Measurements from ENCODE around the gene XIRP1. TPM values are rescaled to one million over a fixed set of nuclear protein-coding genes. Genes with fewer than 3 reads are reported as not detected.

The XIRP1 gene
- total RNA-seq, 2 experiments from 2014 or later: not detected

DNA sequence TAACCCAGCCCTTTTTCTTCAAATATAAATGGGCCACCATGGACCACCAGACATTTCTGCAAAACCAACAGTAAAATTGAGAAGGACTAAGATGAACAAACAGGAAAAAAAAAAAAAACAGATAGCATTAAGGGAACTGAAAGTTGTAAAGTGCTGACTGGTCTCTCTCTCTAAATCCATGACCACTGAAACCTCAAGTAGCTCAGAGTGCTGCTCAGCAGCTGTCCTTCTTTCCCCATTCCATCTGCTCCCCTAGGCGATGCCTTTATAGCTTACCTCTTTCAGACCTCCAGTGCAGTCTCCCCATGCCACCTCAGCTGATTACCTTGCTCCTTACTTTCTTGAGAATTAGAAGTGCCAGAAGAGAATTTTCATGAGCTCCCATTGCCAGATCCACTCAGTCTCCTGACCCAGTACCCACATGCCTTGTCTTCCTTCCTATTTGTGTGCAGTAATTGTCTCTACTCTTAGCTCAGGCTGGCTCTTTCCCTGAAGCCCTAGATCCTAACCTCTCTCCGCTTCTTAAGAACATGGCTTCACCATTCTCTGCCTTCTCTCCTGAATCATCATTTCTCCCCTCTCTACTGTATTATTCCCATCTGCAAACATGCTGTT lies 23.9 kb upstream of the XIRP1 start:
- peak; percentile 81 for DNase-seq (ENCODE audit: low spot score)
- ChIA-PET CTCF (ENCODE audit: unreplicated experiment) (interaction anchor here (1.0 to 1.5 kb wide), 3 partner anchors 8 to 39 kb away, joined by 3 to 5 read pairs (median 4); no protein-coding TSS in a partner anchor), POLR2A (interaction anchor here (0.6 to 2.3 kb wide), 17 partner anchors 8 to 192 kb away, joined by 3 to 13 read pairs (median 4); no protein-coding TSS in a partner anchor)
- Histone ChIP-seq H2AFZ (ENCODE audit: low read length) (peak overlapping the region; percentile 67; the same call in 1 of the 2 replicates), H3K36me3 (ENCODE audit: insufficient read depth, low read length) (no peaks in the 10 kb centered on the region), H3K9me3 (ENCODE audit: low read length) (no peaks in the 10 kb centered on the region), H3K9me2 (ENCODE audit: insufficient read depth, low read length) (no peaks in the 10 kb centered on the region), H4K20me1 (ENCODE audit: insufficient read depth, low read length) (no peaks in the 10 kb centered on the region), H3K4me3 (ENCODE audit: low read depth, low read length, poor library complexity, severe bottlenecking) (peak overlapping the region; percentile 18), H3K4me1 (ENCODE audit: insufficient read depth, low read length, poor library complexity, severe bottlenecking) (peaks cover 23% of the 10 kb centered on the region), H3K27ac (ENCODE audit: low read depth, low read length, poor library complexity, severe bottlenecking) (peak overlapping the region; percentile 14), H3K4me2 (ENCODE audit: low read length) (peak overlapping the region; percentile 61), H3K79me2 (ENCODE audit: insufficient read depth, low read depth, low read length) (no peaks in the 10 kb centered on the region)
- intact Hi-C loops (cut with micrococcal nuclease; ENCODE audit: unreplicated experiment): loop anchor here (2.0 kb wide), 1 partner anchor 73 kb away; no protein-coding TSS in a partner anchor
- no TSS peak for BruUV-seq (replicated peaks)
- TF ChIP-seq, protein P1, sequence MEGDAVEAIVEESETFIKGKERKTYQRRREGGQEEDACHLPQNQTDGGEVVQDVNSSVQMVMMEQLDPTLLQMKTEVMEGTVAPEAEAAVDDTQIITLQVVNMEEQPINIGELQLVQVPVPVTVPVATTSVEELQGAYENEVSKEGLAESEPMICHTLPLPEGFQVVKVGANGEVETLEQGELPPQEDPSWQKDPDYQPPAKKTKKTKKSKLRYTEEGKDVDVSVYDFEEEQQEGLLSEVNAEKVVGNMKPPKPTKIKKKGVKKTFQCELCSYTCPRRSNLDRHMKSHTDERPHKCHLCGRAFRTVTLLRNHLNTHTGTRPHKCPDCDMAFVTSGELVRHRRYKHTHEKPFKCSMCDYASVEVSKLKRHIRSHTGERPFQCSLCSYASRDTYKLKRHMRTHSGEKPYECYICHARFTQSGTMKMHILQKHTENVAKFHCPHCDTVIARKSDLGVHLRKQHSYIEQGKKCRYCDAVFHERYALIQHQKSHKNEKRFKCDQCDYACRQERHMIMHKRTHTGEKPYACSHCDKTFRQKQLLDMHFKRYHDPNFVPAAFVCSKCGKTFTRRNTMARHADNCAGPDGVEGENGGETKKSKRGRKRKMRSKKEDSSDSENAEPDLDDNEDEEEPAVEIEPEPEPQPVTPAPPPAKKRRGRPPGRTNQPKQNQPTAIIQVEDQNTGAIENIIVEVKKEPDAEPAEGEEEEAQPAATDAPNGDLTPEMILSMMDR (conservative IDR thresholded peaks at IDR 0.05; ENCODE audit: low read length): no peak
- no peak for TF ChIP-seq EZH2phosphoT487 (IDR thresholded peaks at IDR 0.05; ENCODE audit: borderline replicate concordance, low read depth, low read length)

DNA sequence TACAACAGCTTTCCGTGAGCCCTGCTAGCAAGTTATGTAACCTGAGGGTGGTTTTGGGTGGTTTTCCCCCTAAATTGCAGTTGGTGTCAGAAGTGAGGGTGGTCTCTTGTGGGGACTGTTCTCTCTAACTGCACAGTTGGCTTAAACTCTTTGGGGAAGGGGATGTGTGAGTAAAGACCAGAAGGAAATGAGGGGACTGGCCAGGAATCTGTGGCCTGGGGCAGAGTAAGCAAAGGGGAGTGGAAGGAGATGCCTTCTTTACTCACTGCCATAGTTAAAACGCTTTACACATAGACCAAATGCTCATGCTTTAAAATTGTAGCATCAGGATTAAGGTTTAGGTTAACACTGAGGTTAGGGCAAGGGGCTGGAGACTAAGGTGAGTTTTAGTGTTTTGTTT lies 21.2 kb upstream of the XIRP1 start:
- intact Hi-C loops (cut with micrococcal nuclease; ENCODE audit: unreplicated experiment): no loop called here
- BruUV-seq (replicated peaks): no TSS peak
- no peak for DNase-seq (ENCODE audit: low spot score)
- H2AFZ ChIP-seq (ENCODE audit: low read length): no peak overlapping the region
- ChIA-PET CTCF (ENCODE audit: unreplicated experiment) (interaction anchor here (1.1 kb wide), 1 partner anchor 75 kb away, joined by 3 read pairs; no protein-coding TSS in a partner anchor), POLR2A (interaction anchor here (1.9 kb wide), 1 partner anchor 42 kb away, joined by 4 read pairs; no protein-coding TSS in a partner anchor)
- no peaks in the 10 kb centered on the region for H3K9me2 ChIP-seq (ENCODE audit: insufficient read depth, low read length)
- no peaks in the 10 kb centered on the region for H4K20me1 ChIP-seq (ENCODE audit: insufficient read depth, low read length)
- no peaks in the 10 kb centered on the region for H3K79me2 ChIP-seq (ENCODE audit: insufficient read depth, low read depth, low read length)
- peaks cover 25% of the 10 kb centered on the region for H3K4me1 ChIP-seq (ENCODE audit: insufficient read depth, low read length, poor library complexity, severe bottlenecking)
- no peaks in the 10 kb centered on the region for H3K36me3 ChIP-seq (ENCODE audit: insufficient read depth, low read length)
- H3K4me2 ChIP-seq (ENCODE audit: low read length): no peak overlapping the region
- no peak overlapping the region for H3K4me3 ChIP-seq (ENCODE audit: low read depth, low read length, poor library complexity, severe bottlenecking)
- no peaks in the 10 kb centered on the region for H3K9me3 ChIP-seq (ENCODE audit: low read length)
- no peak overlapping the region for H3K27ac ChIP-seq (ENCODE audit: low read depth, low read length, poor library complexity, severe bottlenecking)
- TF ChIP-seq EZH2phosphoT487 (IDR thresholded peaks at IDR 0.05; ENCODE audit: borderline replicate concordance, low read depth, low read length): no peak
- TF ChIP-seq, protein P1 (conservative IDR thresholded peaks at IDR 0.05; ENCODE audit: low read length): no peak

DNA sequence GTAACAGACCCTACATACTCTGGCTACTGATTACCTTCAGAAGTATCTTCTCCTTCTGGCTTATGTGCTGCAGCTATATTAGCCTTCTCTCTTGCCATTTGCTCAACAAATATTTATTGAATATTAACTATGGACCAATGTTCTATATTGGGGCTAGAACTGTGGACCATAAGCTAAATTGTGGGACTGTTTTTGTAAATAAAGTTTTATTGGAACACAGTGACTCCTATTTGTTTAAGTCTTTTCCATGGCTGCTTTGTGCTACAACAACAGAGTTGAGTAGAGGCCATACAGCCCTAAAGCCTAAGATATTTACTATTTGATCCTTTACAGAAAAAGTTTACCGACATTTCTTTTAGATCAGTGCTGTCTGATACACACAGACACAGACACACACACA lies 20.3 kb upstream of the XIRP1 start:
- no peak overlapping the region for H3K4me3 ChIP-seq (ENCODE audit: low read depth, low read length, poor library complexity, severe bottlenecking)
- H3K4me1 ChIP-seq (ENCODE audit: insufficient read depth, low read length, poor library complexity, severe bottlenecking): peaks cover 35% of the 10 kb centered on the region
- no peaks in the 10 kb centered on the region for H3K36me3 ChIP-seq (ENCODE audit: insufficient read depth, low read length)
- no TSS peak for BruUV-seq (replicated peaks)
- no peaks in the 10 kb centered on the region for H3K9me2 ChIP-seq (ENCODE audit: insufficient read depth, low read length)
- TF ChIP-seq, protein P1 (conservative IDR thresholded peaks at IDR 0.05; ENCODE audit: low read length): no peak
- TF ChIP-seq EZH2phosphoT487 (IDR thresholded peaks at IDR 0.05; ENCODE audit: borderline replicate concordance, low read depth, low read length): no peak
- ChIA-PET POLR2A (interaction anchor here (0.6 to 1.9 kb wide), 4 partner anchors 43 to 83 kb away, joined by 3 to 5 read pairs (median 4); no protein-coding TSS in a partner anchor), CTCF (ENCODE audit: unreplicated experiment) (interaction anchor here (1.1 kb wide), 1 partner anchor 76 kb away, joined by 3 read pairs; no protein-coding TSS in a partner anchor)
- H3K4me2 ChIP-seq (ENCODE audit: low read length): no peak overlapping the region
- no peaks in the 10 kb centered on the region for H4K20me1 ChIP-seq (ENCODE audit: insufficient read depth, low read length)
- H3K27ac ChIP-seq (ENCODE audit: low read depth, low read length, poor library complexity, severe bottlenecking): no peak overlapping the region
- no peaks in the 10 kb centered on the region for H3K79me2 ChIP-seq (ENCODE audit: insufficient read depth, low read depth, low read length)
- no peaks in the 10 kb centered on the region for H3K9me3 ChIP-seq (ENCODE audit: low read length)
- intact Hi-C loops (cut with micrococcal nuclease; ENCODE audit: unreplicated experiment): no loop called here
- no peak for DNase-seq (ENCODE audit: low spot score)
- H2AFZ ChIP-seq (ENCODE audit: low read length): no peak overlapping the region
